Testis (tissue), 3 donors: Measurements from ENCODE around the gene CNTN2. TPM values are rescaled to one million over a fixed set of nuclear protein-coding genes. Genes with fewer than 3 reads are reported as not detected.

ENCODE experiments used
- DNase-seq: peaks from one replicate; pipeline ENCODE4 v3.0.0-alpha.2; 2019
- H3K27ac ChIP-seq, 2 donors: fragments of 200-600 bp; sonication (generic); one replicate each; pipeline ENCODE4 v1.5.1; 2019
- H3K27me3 ChIP-seq: fragments of 200-600 bp; sonication (generic); one replicate; pipeline ENCODE4 v1.5.1; 2019
- H3K36me3 ChIP-seq: fragments of 200-600 bp; sonication (generic); one replicate; pipeline ENCODE4 v1.5.1; 2017; ENCODE audit warnings: low read depth; ENCODE audit errors: missing control alignments
- H3K4me1 ChIP-seq: fragments of 200-600 bp; sonication (generic); one replicate; pipeline ENCODE4 v1.5.1; 2019
- H3K4me3 ChIP-seq, 2 donors: fragments of 200-600 bp; sonication (generic); one replicate each; pipeline ENCODE4 v1.5.1; 2017 to 2019
- H3K9me3 ChIP-seq: fragments of 200-600 bp; sonication (generic); one replicate; pipeline ENCODE4 v1.5.1; 2017
- CTCF ChIP-seq, 3 experiments: fragments of 450-650 bp in 2 of 3; fragments of 200-600 bp in 1 of 3; sonication (generic) in 1 of 3; IDR thresholded peaks; one replicate each; pipeline ENCODE4 v1.5.1; 2016 to 2019; ENCODE audit warnings: antibody characterized with exemption in 3 of 3, mild to moderate bottlenecking in 2 of 3, moderate library complexity in 1 of 3
- POLR2A ChIP-seq: fragments of 450-650 bp; IDR thresholded peaks from one replicate; pipeline ENCODE4 v1.6.1; 2017; ENCODE audit warnings: antibody characterized with exemption, mild to moderate bottlenecking, moderate library complexity
- WGBS, 2 donors: methylation state at CpG; one replicate each; pipeline ENCODE4 v1.1.5; 2018; 5-methylcytosine and 5-hydroxymethylcytosine counted together
- intact Hi-C: fragments of 100-400 bp; cut with DNase I; formaldehyde crosslinking; loops from one replicate; pipeline ENCODE4 v1.15.1; 2023; ENCODE audit warnings: low total_unique reads
- polyA plus RNA-seq: library from polyadenylated mRNA; stranded (reverse); fragments of 350-450 nt; fragmentation: Illumina TruSeq; extraction: RNeasy Lipid Tissue Mini Kit (QIAGEN cat#74804); gene quantifications from one replicate; pipeline ENCODE4 v1.2.3, GENCODE V29; 2014; ENCODE audit warnings: low read depth, low replicate concordance; ENCODE audit not compliant: insufficient read depth
- total RNA-seq, 2 donors: library from RNA; depleted of rRNA; stranded (reverse); fragments of >200 nt; gene quantifications; one replicate each; pipeline ENCODE4 v1.2.3, GENCODE V29; 2016

CNTN2 gene
- total and polyA plus RNA-seq, 3 donors from 2014 or later: 16.4 to 31.9 (median 17.2) TPM

- no peaks in the 10 kb centered on the region for H3K9me3 ChIP-seq
- no peak for DNase-seq
- H3K4me3 ChIP-seq: no peak overlapping the region
- H3K4me1 ChIP-seq: no peaks in the 10 kb centered on the region
- no peak overlapping the region for H3K27ac ChIP-seq
- no peak for TF ChIP-seq CTCF (IDR thresholded peaks at IDR 0.05)
- no peak for TF ChIP-seq POLR2A
- intact Hi-C loops: no loop called here
- H3K36me3 ChIP-seq: no peaks in the 10 kb centered on the region
- 91 to 92% methylated on average over 4 of the region's 4 CpGs for WGBS, 2 donors
- no peaks in the 10 kb centered on the region for H3K27me3 ChIP-seq
Measured at GRCh38 chr1:205107327-205107726, 64.3 kb downstream of the CNTN2 start.

DNA sequence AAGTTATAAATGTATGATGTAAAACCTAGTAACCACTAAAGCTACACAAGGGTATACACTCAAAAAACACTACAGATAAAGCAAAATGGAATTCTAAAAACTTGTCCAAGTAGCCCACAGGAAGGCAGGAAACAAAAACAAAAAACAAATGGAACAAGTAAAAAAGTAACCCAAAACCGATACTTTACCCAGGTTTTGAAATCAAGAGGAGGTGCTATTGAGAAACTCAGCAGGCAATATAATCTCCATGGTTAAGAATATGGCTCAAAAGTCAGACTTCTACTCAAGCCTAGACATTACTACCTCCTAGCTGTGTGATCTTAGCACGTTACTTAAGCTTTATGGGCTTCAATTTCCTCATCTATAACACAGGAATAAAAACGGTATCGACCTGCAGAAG lies 65.5 kb downstream of the CNTN2 start:
- no peak overlapping the region for H3K27ac ChIP-seq
- no peak for DNase-seq
- intact Hi-C loops: no loop called here
- H3K9me3 ChIP-seq: no peaks in the 10 kb centered on the region
- no peaks in the 10 kb centered on the region for H3K4me1 ChIP-seq
- H3K36me3 ChIP-seq: no peaks in the 10 kb centered on the region
- H3K27me3 ChIP-seq: no peaks in the 10 kb centered on the region
- no peak for TF ChIP-seq POLR2A
- no peak overlapping the region for H3K4me3 ChIP-seq
- 88 to 94% methylated on average over 4 of the region's 4 CpGs for WGBS, 2 donors

- 84 to 90% methylated on average over 1 of the region's 1 CpG for WGBS, 2 donors
- Histone ChIP-seq H3K4me1 (no peaks in the 10 kb centered on the region), H3K36me3 (no peaks in the 10 kb centered on the region), H3K9me3 (no peaks in the 10 kb centered on the region), H3K4me3 (no peak overlapping the region), H3K27ac (no peak overlapping the region), H3K27me3 (no peaks in the 10 kb centered on the region)
- intact Hi-C loops: no loop called here
- no peak for TF ChIP-seq CTCF (IDR thresholded peaks at IDR 0.05)
- TF ChIP-seq POLR2A: no peak
- no peak for DNase-seq
Measured at GRCh38 chr1:205109269-205109668, 66.3 kb downstream of the CNTN2 start.

DNA sequence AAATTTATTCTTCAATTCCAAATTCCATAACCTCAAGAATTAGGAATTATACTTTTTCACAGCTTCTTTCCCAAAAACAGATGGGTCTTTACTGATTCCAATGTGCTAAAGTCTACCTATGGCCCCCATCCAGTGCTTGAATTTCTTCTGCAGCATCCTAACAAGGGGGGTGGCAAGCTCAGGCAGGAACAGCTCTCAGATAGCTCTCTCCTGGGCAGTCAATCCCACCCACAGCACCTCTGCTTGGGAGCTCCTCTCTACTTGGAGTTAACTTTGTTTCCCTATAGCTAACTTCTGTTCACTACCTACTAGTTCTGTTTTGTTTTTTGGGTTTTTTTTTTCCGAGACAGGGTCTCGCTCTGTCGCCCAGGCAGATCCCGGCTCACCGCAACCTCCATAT lies 66.7 kb downstream of the CNTN2 start:
- intact Hi-C loops: no loop called here
- H3K27me3 ChIP-seq: no peaks in the 10 kb centered on the region
- H3K27ac ChIP-seq: no peak overlapping the region
- DNase-seq: no peak
- no peak for TF ChIP-seq POLR2A
- TF ChIP-seq CTCF (IDR thresholded peaks at IDR 0.05): no peak
- H3K4me1 ChIP-seq: no peaks in the 10 kb centered on the region
- no peak overlapping the region for H3K4me3 ChIP-seq
- 77 to 87% methylated on average over 5 of the region's 5 CpGs for WGBS, 2 donors
- H3K9me3 ChIP-seq: no peaks in the 10 kb centered on the region
- no peaks in the 10 kb centered on the region for H3K36me3 ChIP-seq

DNA sequence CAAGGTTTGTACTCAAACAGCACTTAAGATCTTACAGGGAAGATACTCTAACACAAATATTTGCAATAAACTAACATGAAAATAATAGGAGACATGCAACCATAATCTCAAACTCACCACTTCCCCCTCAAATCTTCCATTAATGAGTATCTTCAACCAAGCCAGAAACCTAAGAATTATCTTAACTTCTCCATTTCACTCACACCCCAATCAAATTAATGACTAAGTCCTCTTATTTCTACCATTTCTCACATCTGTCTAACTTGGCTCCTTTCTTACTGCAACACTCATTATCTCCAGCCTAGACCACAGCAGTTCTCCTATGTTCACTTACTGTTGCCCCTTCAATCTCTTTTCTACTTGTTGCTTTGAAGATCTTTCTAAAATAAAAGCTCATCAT lies 68.3 kb downstream of the CNTN2 start:
- no peak for DNase-seq
- no peaks in the 10 kb centered on the region for H3K36me3 ChIP-seq
- intact Hi-C loops: no loop called here
- no peak overlapping the region for H3K27ac ChIP-seq
- TF ChIP-seq POLR2A: no peak
- no peak overlapping the region for H3K4me3 ChIP-seq
- H3K9me3 ChIP-seq: no peaks in the 10 kb centered on the region
- no peaks in the 10 kb centered on the region for H3K4me1 ChIP-seq
- H3K27me3 ChIP-seq: no peaks in the 10 kb centered on the region

DNA sequence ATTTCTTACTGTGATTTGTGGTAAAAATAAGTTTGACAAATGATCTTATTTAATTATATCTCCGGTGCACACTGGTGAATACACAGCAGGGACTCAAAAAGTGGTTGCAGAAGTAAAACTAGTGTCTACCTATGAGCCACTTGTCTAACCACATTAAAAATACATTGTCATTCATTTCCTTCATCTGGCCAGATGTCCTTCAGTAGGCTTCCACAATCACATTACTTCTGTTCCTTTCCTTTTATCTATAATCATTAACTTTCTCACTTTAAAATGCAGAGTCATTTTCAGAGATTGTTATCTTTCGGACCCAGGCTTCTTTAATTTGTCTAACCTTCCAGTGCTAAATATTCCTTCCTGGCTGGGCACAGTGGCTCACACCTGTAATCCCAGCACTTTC lies 75.7 kb downstream of the CNTN2 start:
- no peaks in the 10 kb centered on the region for H3K9me3 ChIP-seq
- H3K27me3 ChIP-seq: no peaks in the 10 kb centered on the region
- peaks cover 13% of the 10 kb centered on the region for H3K4me1 ChIP-seq
- TF ChIP-seq CTCF (IDR thresholded peaks at IDR 0.05) (no peak), POLR2A (no peak)
- 77 to 85% methylated on average over 2 of the region's 2 CpGs for WGBS, 2 donors
- no peak overlapping the region for H3K27ac ChIP-seq
- intact Hi-C loops: no loop called here
- H3K4me3 ChIP-seq: no peak overlapping the region
- no peaks in the 10 kb centered on the region for H3K36me3 ChIP-seq
- no peak for DNase-seq
